ENCODE measurements around the gene CLMP.

CLMP gene

DNA sequence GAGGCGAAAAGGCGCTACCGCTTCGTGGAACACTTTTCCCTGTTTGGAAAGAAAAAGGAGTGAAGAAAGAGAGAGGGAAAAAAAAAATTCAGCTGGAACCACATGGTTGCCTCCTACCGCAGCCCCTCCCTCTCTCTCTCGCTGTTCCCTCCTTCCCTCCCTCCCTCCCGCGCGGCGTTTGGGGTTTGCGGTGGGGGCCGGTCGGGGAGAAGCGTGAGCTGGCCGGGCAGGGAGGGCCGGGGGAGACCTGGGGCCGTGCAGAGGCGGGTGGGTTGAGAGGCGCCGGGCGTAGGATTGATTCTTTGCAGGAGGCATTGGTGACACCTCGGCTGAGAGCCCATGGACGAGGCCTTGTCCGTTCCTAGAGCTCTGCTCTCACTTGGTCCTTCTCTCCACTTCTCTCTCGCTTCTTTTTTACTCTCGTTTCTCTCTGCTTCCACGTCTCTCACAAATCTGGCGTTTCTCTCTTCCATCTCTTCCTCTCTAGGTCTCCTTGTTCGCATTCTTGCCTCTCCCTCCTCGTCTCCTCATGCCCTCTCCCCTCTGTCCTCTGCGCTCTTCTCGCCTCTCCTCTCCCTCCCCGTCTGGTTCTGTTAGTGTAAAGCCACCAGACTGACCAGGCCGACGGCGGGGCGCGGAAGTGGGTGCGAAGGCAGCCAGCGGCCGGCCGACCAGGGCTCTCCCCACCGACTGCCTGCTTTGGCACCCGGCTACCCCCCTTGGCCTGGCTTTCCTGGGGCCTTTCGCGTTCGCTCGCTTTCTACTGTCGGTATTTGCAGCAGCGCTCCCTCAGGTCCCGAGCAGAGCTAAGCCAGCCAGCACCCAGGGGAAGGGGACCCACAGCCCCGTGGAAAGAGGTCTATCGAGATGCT lies at the start of gene CLMP:
Gene CLMP, minus strand, starts transcription at position 61 of the 872 bp plus-strand sequence. CDS start 308 bp downstream, outside the sequence.
- POLR2A ChIA-PET (ENCODE audit: low non-redundant PET): no interaction called here
- CTCF ChIA-PET: interaction anchor here (0.7 kb wide), 1 partner anchor 221 kb away, joined by 3 read pairs; no protein-coding TSS in a partner anchor
- DNase-seq (ENCODE audit: low spot score): peak; percentile 57
- H3K27ac ChIP-seq: peak within 1 kb of the TSS; percentile 82
- TF ChIP-seq CTCF (conservative IDR thresholded peaks at IDR 0.05; ENCODE audit: low read depth): no peak

- POLR2A ChIA-PET (ENCODE audit: low non-redundant PET): no interaction called here
- TF ChIP-seq CTCF (conservative IDR thresholded peaks at IDR 0.05; ENCODE audit: low read depth): no peak
- DNase-seq (ENCODE audit: low spot score): no peak
- H3K27ac ChIP-seq: no peak overlapping the region
- CTCF ChIA-PET: interaction anchor here (0.8 kb wide), 1 partner anchor 132 kb away, joined by 4 read pairs; no protein-coding TSS in a partner anchor
Observed at GRCh38 chr11:123241874-123242543, 47.0 kb upstream of the CLMP start.

GRCh38 chr11:123241294-123241693 lies 46.2 kb upstream of the CLMP start:
- no peak overlapping the region for H3K27ac ChIP-seq
- TF ChIP-seq CTCF (conservative IDR thresholded peaks at IDR 0.05; ENCODE audit: low read depth): no peak
- CTCF ChIA-PET: interaction anchor here (0.7 to 0.8 kb wide), 2 partner anchors 131 to 193 kb away, joined by 3 to 4 read pairs; no protein-coding TSS in a partner anchor
- POLR2A ChIA-PET (ENCODE audit: low non-redundant PET): no interaction called here
- DNase-seq (ENCODE audit: low spot score): no peak

- H3K27ac ChIP-seq: no peak overlapping the region
- POLR2A ChIA-PET (ENCODE audit: low non-redundant PET): no interaction called here
- CTCF ChIA-PET: interaction anchor here (0.7 kb wide), 1 partner anchor 25 kb away, joined by 5 read pairs; no protein-coding TSS in a partner anchor
- TF ChIP-seq CTCF (conservative IDR thresholded peaks at IDR 0.05; ENCODE audit: low read depth): no peak
- no peak for DNase-seq (ENCODE audit: low spot score)
Observed at GRCh38 chr11:123239191-123240150, 44.4 kb upstream of the CLMP start.

- no peak for DNase-seq (ENCODE audit: low spot score)
- H3K27ac ChIP-seq: no peak overlapping the region
- POLR2A ChIA-PET (ENCODE audit: low non-redundant PET): no interaction called here
- CTCF ChIA-PET: no interaction called here
- no peak for TF ChIP-seq CTCF (conservative IDR thresholded peaks at IDR 0.05; ENCODE audit: low read depth)
Observed at GRCh38 chr11:123238297-123238696, 43.2 kb upstream of the CLMP start.

DNA sequence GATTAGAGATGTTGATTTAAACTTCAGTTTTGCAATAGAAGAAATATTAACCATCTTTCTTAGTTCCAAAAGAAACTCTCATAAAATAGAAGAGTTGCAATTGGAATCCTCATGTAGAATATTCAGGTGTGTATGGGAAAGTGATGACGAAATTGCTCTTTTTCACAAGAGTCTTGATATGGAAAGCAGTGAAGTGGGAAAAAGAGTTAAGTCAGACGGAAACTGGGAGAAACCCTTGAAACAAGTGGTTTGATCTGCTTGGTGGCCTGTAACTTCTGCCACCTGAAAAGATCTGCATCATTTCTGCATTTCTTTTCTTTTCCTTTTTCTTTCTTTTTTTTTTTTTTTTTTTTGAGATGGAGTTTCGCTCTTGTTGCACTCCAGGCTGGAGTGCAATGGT lies 41.8 kb upstream of the CLMP start:
- CTCF ChIA-PET: no interaction called here
- no peak for DNase-seq (ENCODE audit: low spot score)
- TF ChIP-seq CTCF (conservative IDR thresholded peaks at IDR 0.05; ENCODE audit: low read depth): no peak
- no peak overlapping the region for H3K27ac ChIP-seq
- POLR2A ChIA-PET (ENCODE audit: low non-redundant PET): no interaction called here

All from RWPE1 (cell line).